Activated T-cell treated with anti-CD3 and anti-CD28 coated beads for 1 hour (primary cell): ENCODE measurements around the gene MAN1C1.
A peak's percentile ranks its signal among the peaks of the same experiment; 100 is the strongest.
"Not testable (repeated sequence)": the region's sequence is repeated elsewhere in the genome, so short reads cannot be mapped to it uniquely, and the experiment has no call there.

Source experiments
- DNase-seq: peaks from one replicate; pipeline ENCODE4 v3.0.0-alpha.2; 2020; ENCODE audit warnings: low read depth

Gene MAN1C1

DNA sequence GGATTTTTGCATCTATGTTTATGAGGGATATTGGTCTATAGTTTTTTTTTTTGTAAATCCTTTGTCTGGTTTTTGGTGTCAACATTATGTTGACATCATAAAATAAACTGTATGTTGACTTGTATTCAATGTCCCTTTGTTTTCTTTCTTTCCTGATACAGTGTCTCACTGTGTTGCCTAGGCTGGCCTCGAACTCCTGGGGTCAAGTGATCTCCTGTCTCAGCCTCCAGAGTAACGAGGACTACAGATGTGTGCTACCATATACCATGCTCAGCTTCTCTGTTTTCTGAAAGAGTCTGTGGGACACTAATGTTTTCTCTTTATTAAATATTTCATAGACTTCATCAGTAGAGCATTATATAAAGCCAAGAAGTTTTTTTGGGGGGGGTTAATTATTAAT is 18.3 kb downstream of the MAN1C1 start:
- no peak for DNase-seq

DNA sequence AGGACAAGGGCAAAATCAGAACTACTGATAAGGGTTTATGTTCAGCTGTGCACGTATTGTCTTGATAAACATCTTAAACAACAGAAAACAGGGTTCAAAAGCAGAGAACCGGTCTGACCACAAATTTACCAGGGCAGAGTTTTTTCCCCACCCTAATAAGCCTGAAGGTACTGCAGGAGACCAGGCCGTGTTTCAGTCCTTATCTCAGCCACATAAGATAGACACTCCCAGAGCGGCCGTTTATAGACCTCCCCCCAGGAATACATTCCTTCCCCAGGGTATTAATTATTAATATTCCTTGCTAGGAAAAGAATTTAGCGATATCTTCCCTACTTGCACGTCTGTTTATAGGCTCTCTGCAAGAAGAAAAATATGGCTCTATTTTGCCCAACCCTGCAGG is 19.6 kb downstream of the MAN1C1 start:
- not testable (repeated sequence) for DNase-seq

DNA sequence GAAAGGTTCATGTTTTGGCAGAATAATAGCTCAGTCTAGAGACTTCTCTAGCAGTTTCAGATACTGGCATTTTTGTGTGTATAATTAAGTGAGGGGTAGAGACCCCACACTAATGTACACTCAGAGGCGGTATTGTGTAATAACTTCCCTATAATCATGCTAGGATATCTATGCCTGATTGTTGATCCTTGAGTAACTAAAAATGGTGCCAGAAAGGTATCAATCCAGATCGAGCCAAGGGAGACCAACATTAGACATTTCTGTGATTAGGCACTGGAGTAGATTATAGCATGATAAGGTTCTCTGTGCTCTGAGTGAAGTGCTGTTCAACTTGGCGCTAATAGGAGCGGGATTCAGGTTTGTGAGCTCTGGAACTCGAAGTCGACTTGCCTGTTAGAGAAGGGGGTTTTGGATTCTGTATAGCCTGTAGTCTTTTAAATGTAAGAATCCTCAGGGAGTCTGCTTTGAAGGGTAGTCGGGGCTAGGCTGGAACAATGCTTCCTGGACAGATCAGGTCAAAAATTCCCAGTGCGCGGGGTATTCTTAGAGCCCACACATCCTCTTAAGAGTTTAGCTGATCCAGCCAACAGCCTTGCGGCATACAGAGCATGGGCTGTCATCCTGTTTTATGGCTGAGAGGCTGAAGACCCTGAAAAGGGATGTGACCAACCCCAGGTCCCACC is 24.2 kb downstream of the MAN1C1 start:
- no peak for DNase-seq

DNA sequence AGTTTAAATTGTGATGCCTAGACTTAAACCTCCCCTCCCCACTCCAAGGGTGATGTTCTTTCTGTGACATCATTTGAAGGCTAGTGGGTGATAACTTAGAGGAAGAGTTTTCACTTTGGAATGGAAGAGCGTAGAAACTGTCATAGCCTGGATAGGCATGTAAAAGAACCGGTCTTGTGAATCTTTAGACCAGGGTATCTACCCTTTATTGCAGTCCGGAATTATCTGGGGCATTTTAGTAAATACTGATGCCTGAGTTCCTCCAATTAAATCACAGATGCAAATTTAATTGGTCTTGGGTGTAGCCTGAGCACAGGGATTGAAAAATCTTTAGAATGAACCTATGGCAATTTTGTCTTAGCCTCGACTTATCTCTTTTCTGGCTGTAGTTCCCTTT is 24.7 kb downstream of the MAN1C1 start:
- DNase-seq = no peak

GRCh38 chr1:25641931-25642573 is 25.5 kb downstream of the MAN1C1 start:
- DNase-seq = no peak

DNA sequence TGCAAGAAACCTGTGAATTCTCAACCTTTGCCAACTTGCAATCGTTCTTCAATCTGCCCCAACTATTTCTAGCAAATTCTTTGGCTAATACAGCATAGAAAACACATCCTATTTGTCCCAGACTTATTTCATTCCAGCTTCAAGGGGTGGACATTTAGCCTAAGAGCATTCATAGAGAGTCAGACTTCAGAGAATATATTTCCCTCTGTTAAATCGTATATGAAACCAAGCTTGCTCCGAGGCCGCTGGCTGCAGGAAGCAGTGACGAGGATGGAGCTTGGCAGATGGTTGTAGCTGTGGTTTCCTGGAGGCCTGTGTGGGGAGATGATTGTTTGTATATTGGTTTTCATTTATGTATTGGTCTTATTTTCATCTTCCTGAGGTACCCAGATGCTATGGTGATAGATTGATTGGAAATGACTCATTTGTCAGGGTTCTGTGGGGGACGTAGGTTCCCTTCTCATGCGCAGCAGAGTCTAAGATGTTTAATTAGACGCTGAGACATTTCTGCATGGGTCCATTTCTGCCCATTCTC is 26.1 kb downstream of the MAN1C1 start:
- peak; percentile 53 for DNase-seq

DNA sequence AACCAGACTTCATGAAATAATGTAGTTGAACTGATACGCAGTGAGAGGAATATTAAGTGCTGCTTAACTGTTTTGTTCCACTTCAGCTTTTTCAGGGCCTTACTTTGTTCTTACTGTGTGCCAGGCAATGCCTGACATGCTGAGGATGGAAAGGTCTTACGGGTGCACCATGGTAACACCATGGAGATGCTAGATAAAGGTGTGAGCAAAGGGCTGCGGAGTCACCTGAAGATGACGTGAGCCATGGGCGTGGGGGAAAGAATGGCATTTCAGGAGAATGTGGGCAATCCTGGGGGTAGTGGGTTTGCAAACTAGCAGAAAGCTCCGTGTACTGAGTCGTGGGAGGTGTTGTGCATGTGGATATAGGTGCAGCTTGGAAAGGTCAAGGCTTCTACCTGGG is 27.3 kb downstream of the MAN1C1 start:
- DNase-seq = no peak

- DNase-seq = no peak
Observed at GRCh38 chr1:25644962-25645361, 28.4 kb downstream of the MAN1C1 start.

GRCh38 chr1:25645637-25646400 is 29.2 kb downstream of the MAN1C1 start:
- no peak for DNase-seq

DNA sequence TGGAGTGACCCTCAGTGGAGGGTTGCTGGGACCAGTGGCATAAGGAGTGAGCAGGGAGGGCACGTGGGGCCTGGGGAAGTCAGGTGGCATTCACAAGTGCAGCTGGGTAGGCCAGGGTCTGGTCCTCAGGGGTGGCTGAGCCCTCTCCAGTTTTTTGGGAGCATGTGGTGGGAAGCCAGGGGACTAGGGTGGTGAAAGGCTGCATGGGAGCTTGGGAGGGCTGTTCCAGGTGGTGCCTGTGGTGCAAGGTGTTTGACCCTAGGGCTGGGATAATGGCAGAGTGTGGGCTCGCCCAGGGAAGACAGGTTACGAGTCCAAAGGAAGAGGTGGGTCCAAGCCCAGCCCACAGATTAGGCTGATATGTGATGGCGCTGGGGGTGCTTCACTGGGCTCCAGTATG is 30.5 kb downstream of the MAN1C1 start:
- no peak for DNase-seq

DNA sequence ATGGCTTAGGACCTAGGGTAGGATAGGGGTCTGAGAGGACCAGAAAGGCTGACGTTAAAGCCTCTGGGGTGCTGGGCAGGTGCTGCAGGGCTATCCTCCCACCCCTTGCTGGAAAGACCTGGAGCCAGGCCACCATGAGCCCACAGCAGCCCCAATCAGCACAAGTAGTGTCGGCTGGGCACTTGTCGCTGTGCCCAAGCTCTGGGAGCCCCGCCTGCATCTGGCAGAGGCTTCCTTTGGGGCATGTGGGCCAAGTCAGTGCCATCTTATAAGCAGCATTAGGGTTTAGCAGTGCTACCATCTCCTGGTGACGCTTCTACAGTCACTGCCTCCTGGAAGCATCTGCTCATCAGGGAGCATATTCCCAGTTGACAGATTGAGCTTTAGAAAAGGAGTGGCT is 31.3 kb downstream of the MAN1C1 start:
- DNase-seq = no peak

- DNase-seq = no peak
Observed at GRCh38 chr1:25648681-25649440, 32.3 kb downstream of the MAN1C1 start.

GRCh38 chr1:25649505-25650288 is 33.1 kb downstream of the MAN1C1 start:
- DNase-seq = no peak

- no peak for DNase-seq
Observed at GRCh38 chr1:25650289-25650576, 33.6 kb downstream of the MAN1C1 start.

DNA sequence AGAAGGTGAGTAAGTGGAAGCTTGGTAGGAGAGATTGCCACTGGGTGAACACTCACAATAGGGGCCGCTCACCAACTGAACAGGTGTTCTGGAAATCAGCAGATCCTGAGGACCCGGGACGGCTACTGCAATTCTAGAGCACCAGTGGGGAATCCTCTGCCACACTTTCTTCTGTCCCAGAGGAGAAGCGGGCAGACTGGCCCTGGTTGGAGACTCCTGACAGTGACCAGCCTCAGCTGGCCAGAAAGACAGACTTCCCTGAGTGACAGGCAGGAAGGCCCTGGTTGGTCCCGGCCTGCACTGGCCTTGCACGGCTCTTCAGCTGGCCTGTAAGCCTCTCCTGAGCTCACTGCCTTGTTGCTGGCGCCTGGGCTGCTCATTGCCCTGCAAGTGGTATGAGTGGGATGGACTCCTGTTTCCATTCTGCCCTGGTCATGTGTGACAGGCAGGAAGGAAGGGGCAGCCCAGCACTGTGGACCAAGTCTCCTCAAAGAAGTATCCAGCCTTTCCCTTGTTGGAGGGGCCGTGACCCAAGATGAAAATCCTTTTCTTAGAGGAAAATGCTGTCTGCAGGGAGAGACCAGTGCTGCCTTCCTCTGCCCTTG is 34.5 kb downstream of the MAN1C1 start:
- no peak for DNase-seq

GRCh38 chr1:25651824-25652741 is 35.5 kb downstream of the MAN1C1 start:
- no peak for DNase-seq

DNA sequence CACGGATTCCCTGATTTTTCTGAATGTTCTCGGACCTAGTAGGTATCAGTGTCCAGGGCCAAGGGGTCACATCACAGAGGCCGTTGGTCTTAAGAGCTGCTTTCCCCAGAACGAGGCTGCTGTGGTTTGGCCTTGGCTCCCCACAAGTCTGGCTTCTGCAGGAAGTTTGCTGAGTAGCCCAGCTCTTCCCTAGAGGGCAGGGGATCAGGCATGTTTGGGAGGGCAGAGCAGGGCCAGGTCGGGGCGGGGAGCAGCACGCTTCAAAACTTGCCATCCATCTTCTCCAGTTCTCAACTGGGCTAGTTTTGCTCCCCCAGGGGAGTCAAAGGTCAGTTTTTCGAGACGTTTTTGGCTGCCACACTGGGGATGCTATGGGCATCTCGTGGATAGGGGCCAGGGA is 37.0 kb downstream of the MAN1C1 start:
- DNase-seq = no peak

- no peak for DNase-seq
Observed at GRCh38 chr1:25654109-25654660, 37.6 kb downstream of the MAN1C1 start.

DNA sequence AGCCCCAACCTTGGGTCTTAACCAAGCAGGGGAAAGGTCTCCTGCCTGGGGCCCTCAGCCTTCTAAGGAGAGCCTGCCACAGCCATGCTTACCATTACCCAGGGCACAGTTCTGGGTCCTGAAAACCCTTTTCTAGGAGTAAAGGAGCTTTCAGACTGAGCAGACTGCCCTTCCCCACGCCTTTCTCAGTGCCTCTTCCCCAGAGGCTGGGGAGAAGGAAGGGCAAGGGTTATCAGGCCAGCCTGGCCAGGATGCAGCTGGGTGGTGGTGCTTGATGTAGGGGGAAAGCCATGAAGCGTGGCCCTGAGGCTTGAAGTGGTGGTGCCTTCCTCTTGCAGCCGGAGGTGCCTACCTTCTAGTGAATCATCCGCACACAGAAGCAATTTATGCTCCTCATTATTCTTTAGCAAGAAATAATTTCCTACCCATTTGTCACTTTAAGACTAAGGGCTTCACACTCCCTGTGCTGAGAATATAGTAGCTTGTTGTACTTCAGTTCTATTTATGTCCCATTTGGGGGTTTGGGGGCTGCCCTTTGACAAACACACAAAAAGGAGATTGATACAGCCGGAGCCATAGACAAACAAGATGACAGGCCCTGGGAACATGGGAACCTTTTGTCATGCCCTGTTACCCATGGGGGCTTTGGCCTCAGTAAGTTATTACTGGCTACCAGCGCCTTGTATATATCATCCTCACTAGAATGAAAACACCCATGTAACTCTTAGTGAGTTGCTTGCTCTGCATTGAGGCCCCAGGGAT is 40.7 kb downstream of the MAN1C1 start:
- DNase-seq = no peak
